ENCODE measurements around the gene TTC39C.

GRCh38 chr18:23977103-23977502, 37.5 kb upstream of the TTC39C start:
- TF ChIP-seq CTCF (IDR thresholded peaks at IDR 0.05): no peak
- TF ChIP-seq ZFX (IDR thresholded peaks at IDR 0.05; ENCODE audit: borderline replicate concordance): no peak

All from 22Rv1 (cell line).